Gastroesophageal sphincter (tissue), 3 donors: ENCODE measurements around the gene LDAH.

Experiments
- CTCF ChIP-seq, 4 experiments: fragments of 200-600 bp in 2 of 4; fragments of 450-650 bp in 2 of 4; sonication (generic) in 1 of 4; IDR thresholded peaks; one replicate each; pipeline ENCODE4 v1.5.1; 2017 to 2019; ENCODE audit warnings: antibody characterized with exemption in 4 of 4, mild to moderate bottlenecking in 2 of 4, moderate library complexity in 2 of 4
- EP300 ChIP-seq: sonication (generic); formaldehyde crosslinking; IDR thresholded peaks from one replicate; pipeline ENCODE4 v1.6.1; 2017; ENCODE audit warnings: antibody characterized with exemption, mild to moderate bottlenecking
- POLR2A ChIP-seq, 2 donors: fragments of 450-650 bp; IDR thresholded peaks; one replicate each; pipeline ENCODE4 v1.6.1; 2017; ENCODE audit warnings: antibody characterized with exemption in 2 of 2, mild to moderate bottlenecking in 2 of 2, moderate library complexity in 1 of 2
- POLR2AphosphoS5 ChIP-seq: sonication (generic); formaldehyde crosslinking; IDR thresholded peaks from one replicate; pipeline ENCODE4 v1.6.1; 2017; ENCODE audit warnings: antibody characterized with exemption

GRCh38 chr2:20671736-20672080, 151.2 kb downstream of the LDAH start:
- TF ChIP-seq CTCF (IDR thresholded peaks at IDR 0.05) (no peak), POLR2A (IDR thresholded peaks at IDR 0.05) (no peak), POLR2AphosphoS5 (no peak), EP300 (no peak)
